IPS-20b (cell line): ENCODE results near the gene CPM.

Experiments
- H3K27ac ChIP-seq: one replicate; pipeline ENCODE4 v1.5.1; 2013; ENCODE audit warnings: low read length
- H3K27me3 ChIP-seq: 2 replicates; pipeline ENCODE4 v1.6.1; 2013; ENCODE audit warnings: mild to moderate bottlenecking, low read length, inconsistent platforms; ENCODE audit not compliant: insufficient read depth
- H3K36me3 ChIP-seq: 2 replicates; pipeline ENCODE4 v1.6.1; 2013; ENCODE audit warnings: low read depth, mild to moderate bottlenecking, inconsistent platforms, low read length, moderate library complexity; ENCODE audit not compliant: insufficient read depth
- H3K4me1 ChIP-seq: 2 replicates; pipeline ENCODE4 v1.6.1; 2013; ENCODE audit warnings: mild to moderate bottlenecking, control low read depth, inconsistent platforms, low read length, moderate library complexity; ENCODE audit not compliant: insufficient read depth
- H3K4me3 ChIP-seq: 2 replicates; pipeline ENCODE4 v1.5.1; 2013; ENCODE audit warnings: mild to moderate bottlenecking, low read length, inconsistent platforms
- H3K9ac ChIP-seq: 2 replicates; pipeline ENCODE4 v1.6.1; 2013; ENCODE audit warnings: low read depth, mild to moderate bottlenecking, inconsistent platforms, low read length, moderate library complexity
- H3K9me3 ChIP-seq: 2 replicates; pipeline ENCODE4 v1.6.1; 2013; ENCODE audit warnings: mild to moderate bottlenecking, low read depth, low read length, inconsistent platforms; ENCODE audit not compliant: insufficient read depth

The CPM gene

GRCh38 chr12:68932961-68933893 lies at the start of gene CPM:
Gene CPM (minus strand): TSS chr12:68933171. CDS start chr12:68932837, 334 bp downstream.
- no peaks in the 10 kb centered on the region for H3K36me3 ChIP-seq
- no peak within 1 kb of the TSS for H3K27ac ChIP-seq
- H3K4me1 ChIP-seq = no peaks in the 10 kb centered on the region
- H3K9ac ChIP-seq = no peak within 1 kb of the TSS
- H3K27me3 ChIP-seq = peaks cover 46% of the 10 kb centered on the region
- peak within 1 kb of the TSS; percentile 62 for H3K4me3 ChIP-seq
- H3K9me3 ChIP-seq = no peaks in the 10 kb centered on the region

- Histone ChIP-seq H3K9ac (no peak overlapping the region), H3K4me3 (no peak overlapping the region), H3K4me1 (peaks cover 6% of the 10 kb centered on the region; the same call in 1 of the 2 replicates), H3K27ac (no peak overlapping the region), H3K36me3 (no peaks in the 10 kb centered on the region), H3K27me3 (no peaks in the 10 kb centered on the region), H3K9me3 (peaks cover 12% of the 10 kb centered on the region; the same call in 1 of the 2 replicates)
These were observed 48.5 kb upstream of the CPM start for GRCh38 chr12:68981516-68981915.

- H3K27ac ChIP-seq = no peak overlapping the region
- no peak overlapping the region for H3K9ac ChIP-seq
- H3K9me3 ChIP-seq = peaks cover 12% of the 10 kb centered on the region; the same call in 1 of the 2 replicates
- peaks cover 6% of the 10 kb centered on the region; the same call in 1 of the 2 replicates for H3K4me1 ChIP-seq
- no peak overlapping the region for H3K4me3 ChIP-seq
- no peaks in the 10 kb centered on the region for H3K27me3 ChIP-seq
- no peaks in the 10 kb centered on the region for H3K36me3 ChIP-seq
These were observed 47.7 kb upstream of the CPM start for GRCh38 chr12:68980476-68981212.

GRCh38 chr12:68978678-68979077 lies 45.7 kb upstream of the CPM start:
- Histone ChIP-seq H3K4me1 (peaks cover 6% of the 10 kb centered on the region; the same call in 1 of the 2 replicates), H3K27me3 (no peaks in the 10 kb centered on the region), H3K27ac (no peak overlapping the region), H3K36me3 (no peaks in the 10 kb centered on the region), H3K4me3 (no peak overlapping the region), H3K9me3 (peaks cover 11% of the 10 kb centered on the region; the same call in 1 of the 2 replicates), H3K9ac (no peak overlapping the region)

- Histone ChIP-seq H3K27ac (no peak overlapping the region), H3K36me3 (no peaks in the 10 kb centered on the region), H3K9me3 (peaks cover 5% of the 10 kb centered on the region; the same call in 1 of the 2 replicates), H3K4me1 (peaks cover 6% of the 10 kb centered on the region; the same call in 1 of the 2 replicates), H3K27me3 (no peaks in the 10 kb centered on the region), H3K9ac (no peak overlapping the region), H3K4me3 (no peak overlapping the region)
These were observed 45.1 kb upstream of the CPM start for GRCh38 chr12:68977909-68978610.

GRCh38 chr12:68977335-68977734 lies 44.4 kb upstream of the CPM start:
- Histone ChIP-seq H3K9me3 (no peaks in the 10 kb centered on the region), H3K4me3 (no peak overlapping the region), H3K4me1 (peaks cover 6% of the 10 kb centered on the region; the same call in 1 of the 2 replicates), H3K27ac (no peak overlapping the region), H3K27me3 (no peaks in the 10 kb centered on the region), H3K9ac (no peak overlapping the region), H3K36me3 (no peaks in the 10 kb centered on the region)

GRCh38 chr12:68976395-68976841 lies 43.4 kb upstream of the CPM start:
- Histone ChIP-seq H3K9me3 (no peaks in the 10 kb centered on the region), H3K4me1 (peaks cover 6% of the 10 kb centered on the region; the same call in 1 of the 2 replicates), H3K27me3 (no peaks in the 10 kb centered on the region), H3K9ac (no peak overlapping the region), H3K27ac (no peak overlapping the region), H3K4me3 (no peak overlapping the region), H3K36me3 (no peaks in the 10 kb centered on the region)

GRCh38 chr12:68975811-68976210 lies 42.8 kb upstream of the CPM start:
- Histone ChIP-seq H3K4me3 (no peak overlapping the region), H3K36me3 (no peaks in the 10 kb centered on the region), H3K9me3 (no peaks in the 10 kb centered on the region), H3K27ac (no peak overlapping the region), H3K27me3 (no peaks in the 10 kb centered on the region), H3K9ac (no peak overlapping the region), H3K4me1 (peaks cover 6% of the 10 kb centered on the region; the same call in 1 of the 2 replicates)

- Histone ChIP-seq H3K27ac (no peak overlapping the region), H3K4me1 (no peaks in the 10 kb centered on the region), H3K4me3 (no peak overlapping the region), H3K27me3 (no peaks in the 10 kb centered on the region), H3K9me3 (no peaks in the 10 kb centered on the region), H3K9ac (no peak overlapping the region), H3K36me3 (no peaks in the 10 kb centered on the region)
These were observed 39.6 kb upstream of the CPM start for GRCh38 chr12:68972595-68972994.

- H3K4me3 ChIP-seq = no peak overlapping the region
- no peaks in the 10 kb centered on the region for H3K9me3 ChIP-seq
- no peaks in the 10 kb centered on the region for H3K27me3 ChIP-seq
- H3K9ac ChIP-seq = no peak overlapping the region
- H3K36me3 ChIP-seq = no peaks in the 10 kb centered on the region
- no peaks in the 10 kb centered on the region for H3K4me1 ChIP-seq
- H3K27ac ChIP-seq = no peak overlapping the region
These were observed 38.4 kb upstream of the CPM start for GRCh38 chr12:68971404-68971803.

GRCh38 chr12:68970951-68971350 lies 38.0 kb upstream of the CPM start:
- no peak overlapping the region for H3K27ac ChIP-seq
- H3K4me1 ChIP-seq = no peaks in the 10 kb centered on the region
- H3K27me3 ChIP-seq = no peaks in the 10 kb centered on the region
- no peaks in the 10 kb centered on the region for H3K9me3 ChIP-seq
- H3K9ac ChIP-seq = no peak overlapping the region
- H3K4me3 ChIP-seq = no peak overlapping the region
- H3K36me3 ChIP-seq = no peaks in the 10 kb centered on the region
